Measurements from ENCODE around the gene DOCK4.

DNA sequence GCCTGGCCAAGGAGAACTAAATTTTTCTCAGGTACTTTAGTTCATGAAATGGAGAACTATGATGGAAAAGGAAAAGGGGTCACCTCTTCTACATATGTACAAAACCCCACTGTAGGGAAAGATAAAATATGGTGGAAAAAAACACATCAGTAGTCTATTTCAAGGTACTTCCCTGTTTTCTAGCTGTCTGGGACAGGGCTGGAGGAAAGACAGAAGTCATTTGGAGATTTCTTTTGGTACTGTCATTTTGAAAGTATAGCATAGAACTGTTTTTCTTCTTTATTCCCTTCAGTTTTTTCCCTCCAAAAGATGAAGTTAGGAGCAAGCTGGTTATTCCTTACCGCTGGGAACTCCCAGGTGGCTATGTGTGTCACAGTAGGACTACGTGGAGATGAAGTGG, 196.1 kb downstream of the DOCK4 start:
- no peak for TF ChIP-seq POLR2A (IDR thresholded peaks at IDR 0.05)
- TF ChIP-seq EP300 (IDR thresholded peaks at IDR 0.05), result no peak
- no peak for TF ChIP-seq POLR2AphosphoS5 (IDR thresholded peaks at IDR 0.05)
